ENCODE results near the gene SEC24D. TPM values are rescaled to one million over a fixed set of nuclear protein-coding genes. Genes with fewer than 3 reads are reported as not detected.

Gene SEC24D
- total RNA-seq, 6 donors from 2014 or later, result 33.5 to 86.7 (median 50.3) TPM

- 89 to 100% methylated on average over 1 of the region's 1 CpG for WGBS, 2 donors
- H3K4me3 ChIP-seq, result no peak overlapping the region
- H3K9me3 ChIP-seq, result no peaks in the 10 kb centered on the region
- no peaks in the 10 kb centered on the region for H3K27me3 ChIP-seq
- no peaks in the 10 kb centered on the region for H3K4me1 ChIP-seq
- DNase-seq, result no peak
- TF ChIP-seq CTCF (IDR thresholded peaks at IDR 0.05) (no peak), POLR2A (IDR thresholded peaks at IDR 0.05) (no peak), POLR2AphosphoS5 (IDR thresholded peaks at IDR 0.05) (no peak), EP300 (IDR thresholded peaks at IDR 0.05) (no peak)
- no peak overlapping the region for H3K27ac ChIP-seq
- peak in 1 of 2 donors; percentile 50 for ATAC-seq (ENCODE audit: low FRiP score in 2 of 2)
- H3K36me3 ChIP-seq, result peaks cover 30 to 90% (median 59%) of the 10 kb centered on the region in 4 donors
Measured at GRCh38 chr4:118803253-118803652, 32.7 kb downstream of the SEC24D start.

- TF ChIP-seq POLR2A (IDR thresholded peaks at IDR 0.05) (no peak), CTCF (IDR thresholded peaks at IDR 0.05) (no peak), EP300 (IDR thresholded peaks at IDR 0.05) (no peak), POLR2AphosphoS5 (IDR thresholded peaks at IDR 0.05) (no peak)
- ATAC-seq (ENCODE audit: low FRiP score in 2 of 2), result no peak
- peaks cover 29 to 87% (median 59%) of the 10 kb centered on the region in 4 donors for H3K36me3 ChIP-seq
- H3K4me3 ChIP-seq, result no peak overlapping the region
- H3K9me3 ChIP-seq, result no peaks in the 10 kb centered on the region
- H3K27me3 ChIP-seq, result no peaks in the 10 kb centered on the region
- no peaks in the 10 kb centered on the region for H3K4me1 ChIP-seq
- H3K27ac ChIP-seq, result no peak overlapping the region
- 85 to 87% methylated on average over 1 of the region's 1 CpG for WGBS, 2 donors
- no peak for DNase-seq
Measured at GRCh38 chr4:118801895-118802575, 33.9 kb downstream of the SEC24D start.

GRCh38 chr4:118799231-118799942 lies 36.5 kb downstream of the SEC24D start:
- Histone ChIP-seq H3K4me1 (no peaks in the 10 kb centered on the region), H3K27me3 (no peaks in the 10 kb centered on the region), H3K4me3 (no peak overlapping the region), H3K36me3 (peaks cover 25 to 89% (median 49%) of the 10 kb centered on the region in 4 donors), H3K9me3 (no peaks in the 10 kb centered on the region), H3K27ac (no peak overlapping the region)
- ATAC-seq (ENCODE audit: low FRiP score in 2 of 2) (no peak), DNase-seq (no peak)
- no peak for TF ChIP-seq POLR2A (IDR thresholded peaks at IDR 0.05)
- TF ChIP-seq CTCF (IDR thresholded peaks at IDR 0.05), result no peak
- TF ChIP-seq POLR2AphosphoS5 (IDR thresholded peaks at IDR 0.05), result no peak
- TF ChIP-seq EP300 (IDR thresholded peaks at IDR 0.05), result no peak
- 91 to 95% methylated on average over 9 of the region's 9 CpGs for WGBS, 2 donors

- TF ChIP-seq CTCF (IDR thresholded peaks at IDR 0.05) (no peak), EP300 (IDR thresholded peaks at IDR 0.05) (no peak), POLR2AphosphoS5 (IDR thresholded peaks at IDR 0.05) (no peak), POLR2A (IDR thresholded peaks at IDR 0.05) (no peak)
- ATAC-seq (ENCODE audit: low FRiP score in 2 of 2) (no peak), DNase-seq (no peak)
- peaks cover 25 to 87% (median 49%) of the 10 kb centered on the region in 4 donors for H3K36me3 ChIP-seq
- no peak overlapping the region for H3K4me3 ChIP-seq
- no peaks in the 10 kb centered on the region for H3K9me3 ChIP-seq
- H3K4me1 ChIP-seq, result no peaks in the 10 kb centered on the region
- H3K27me3 ChIP-seq, result no peaks in the 10 kb centered on the region
- no peak overlapping the region for H3K27ac ChIP-seq
- WGBS, 2 donors, result 95 to 97% methylated on average over 3 of the region's 3 CpGs
Measured at GRCh38 chr4:118798658-118799057, 37.3 kb downstream of the SEC24D start.
